Measurements from ENCODE around the gene DMTF1. TPM values are rescaled to one million over a fixed set of nuclear protein-coding genes. Genes with fewer than 3 reads are reported as not detected.
A peak's percentile ranks its signal among the peaks of the same experiment; 100 is the strongest.

DMTF1 gene
- total and polyA plus RNA-seq, 2 of the 8 experiments (the other 6 are each of a cell fraction or from before 2014, with no cell fraction given), result 86.0 to 115 TPM

DNA sequence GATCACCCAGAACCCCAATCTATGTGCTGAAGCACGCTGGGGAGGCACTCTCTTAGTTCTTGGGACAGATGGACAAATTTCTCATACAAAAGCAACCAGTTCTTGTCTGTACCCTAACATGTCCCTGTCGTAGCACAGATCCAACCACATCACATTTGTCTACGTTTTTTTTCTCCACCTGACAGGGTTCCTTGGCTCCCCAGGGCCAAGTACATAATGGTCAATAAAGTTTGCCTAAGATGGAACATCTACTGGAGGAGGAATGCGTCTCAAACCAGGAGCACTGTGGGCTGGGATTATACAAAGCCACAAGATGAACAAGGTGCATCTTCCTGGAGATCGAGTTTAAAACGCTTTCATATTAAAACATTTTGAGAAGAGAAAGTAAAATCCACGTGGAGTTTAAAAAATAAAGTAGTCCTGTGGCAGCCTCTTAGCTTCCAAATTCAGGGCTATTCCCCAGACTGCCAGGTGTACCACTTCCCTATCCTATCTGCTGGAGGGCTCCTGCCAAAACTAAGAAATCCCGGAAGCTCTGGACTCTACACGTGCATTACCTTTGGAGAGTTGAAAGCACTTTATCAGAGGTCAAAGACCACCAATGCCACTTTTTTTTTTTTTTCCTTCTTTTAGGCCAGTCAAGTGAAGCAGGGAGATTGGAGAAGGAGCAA lies 65.9 kb downstream of the DMTF1 start:
- H4K91ac ChIP-seq (replicated peaks; ENCODE audit: insufficient read length, low read length), result no peak overlapping the region
- H3K56ac ChIP-seq (replicated peaks; ENCODE audit: insufficient read length, low read depth, low read length), result no peak overlapping the region
- H2BK120ac ChIP-seq (replicated peaks; ENCODE audit: low read depth, low read length), result no peak overlapping the region
- no peak overlapping the region for H3K18ac ChIP-seq (ENCODE audit: extremely low read depth, low read length)
- H4K5ac ChIP-seq (ENCODE audit: insufficient read length, low read depth, low read length), result no peak overlapping the region
- no peak overlapping the region for H3K23ac ChIP-seq (ENCODE audit: insufficient read length)
- H2BK12ac ChIP-seq (ENCODE audit: low read depth, low read length), result no peak overlapping the region
- no peak for FAIRE-seq
- DNase-seq (ENCODE audit: low read depth in 1 of 2, low spot score in 2 of 2), result no peak
- peaks cover 5% of the 10 kb centered on the region; the same call in 1 of the 2 replicates for H3K79me1 ChIP-seq (ENCODE audit: low read depth, low read length)
- no peaks in the 10 kb centered on the region for H3K9me3 ChIP-seq (ENCODE audit: insufficient read depth in 2 of 2, low read depth in 1 of 2, low read length in 1 of 2)
- POLR2A ChIA-PET (ENCODE audit: partially characterized antibody), result interaction anchor here (0.8 to 5.5 kb wide), 6 partner anchors 10 to 65 kb away, joined by 3 to 40 read pairs (median 14); partner anchors contain the start of gene DMTF1
- WGBS, 2 experiments (ENCODE audit: extremely low coverage in 1 of 2, insufficient coverage in 1 of 2, insufficient read length in 1 of 2, insufficient replicate concordance in 2 of 2, low coverage in 1 of 2, low lambda C conversion rate in 2 of 2, missing lambda C conversion rate in 1 of 2), result 89% methylated on average over 9 of the region's 9 CpGs; no CpG with 5 or more reads in 1 of the 2 experiments
- H3K23me2 ChIP-seq (ENCODE audit: low read depth, low read length), result peaks cover 14% of the 10 kb centered on the region; the same call in 1 of the 2 replicates
- H3K4me1 ChIP-seq (replicated peaks in 1 of 4; ENCODE audit: control insufficient read depth in 3 of 4, insufficient read depth in 4 of 4, low read length in 3 of 4), result peaks cover 0 to 10% (median under 1%) of the 10 kb centered on the region in 4 experiments; a peak in 4 of 7 replicates
- no peak overlapping the region for H3K27ac ChIP-seq (ENCODE audit: low read depth, low read length)
- H3K36me3 ChIP-seq (ENCODE audit: control insufficient read depth in 2 of 4, insufficient read depth in 4 of 4, low read length in 3 of 4), result peaks cover 0 to 6% (median 3%) of the 10 kb centered on the region in 4 experiments; a peak in 2 of 8 replicates
- no peak overlapping the region for H3K9ac ChIP-seq (replicated peaks in 1 of 4; ENCODE audit: extremely low read depth in 1 of 4, low read depth in 3 of 4, low read length in 3 of 4)
- CTCF ChIA-PET (ENCODE audit: partially characterized antibody), result interaction anchor here (1.1 to 2.3 kb wide), 2 partner anchors 16 to 20 kb away, joined by 3 to 7 read pairs; no protein-coding TSS in a partner anchor
- peak overlapping the region; percentile 80 to 98 (median 92); a peak in 5 of 8 replicates for H3K4me3 ChIP-seq (ENCODE audit: extremely low read depth in 1 of 4, insufficient read depth in 2 of 4, low read depth in 3 of 4, low read length in 4 of 4)
- no peak overlapping the region for H3K4ac ChIP-seq (replicated peaks; ENCODE audit: insufficient read length, low read depth, low read length)
- peaks cover 0 to 45% of the 10 kb centered on the region in 2 experiments; a peak in 3 of 4 replicates for H3K79me2 ChIP-seq (ENCODE audit: control insufficient read depth in 1 of 2, insufficient read depth in 2 of 2, low read length in 2 of 2)
- H3K27me3 ChIP-seq (replicated peaks in 1 of 4; ENCODE audit: control insufficient read depth in 3 of 4, extremely low read depth in 1 of 4, insufficient read depth in 3 of 4, low read length in 3 of 4), result peaks cover 0 to 18% (median 15%) of the 10 kb centered on the region in 4 experiments; a peak in 5 of 7 replicates
- no peak overlapping the region for H2BK5ac ChIP-seq (ENCODE audit: low read depth, low read length)
- H4K8ac ChIP-seq (ENCODE audit: extremely low read depth, insufficient read depth, low read length), result no peak overlapping the region
- no peak overlapping the region for H2AFZ ChIP-seq (ENCODE audit: low read length)
- no peak overlapping the region for H2BK15ac ChIP-seq (ENCODE audit: low read length)
- H2AK5ac ChIP-seq (ENCODE audit: low read depth, low read length), result no peak overlapping the region
- no peak overlapping the region for H2BK20ac ChIP-seq (ENCODE audit: low read length)
- H3K14ac ChIP-seq (ENCODE audit: insufficient read length), result no peak overlapping the region
- peak overlapping the region; percentile 59 to 81; a peak in 2 of 4 replicates for H3K4me2 ChIP-seq (ENCODE audit: insufficient read depth in 1 of 2, low read depth in 2 of 2, low read length in 2 of 2)
- H4K20me1 ChIP-seq (replicated peaks in 1 of 2; ENCODE audit: control insufficient read depth in 1 of 2, insufficient read depth in 2 of 2, low read length in 2 of 2), result peaks cover 1 to 3% of the 10 kb centered on the region in 2 experiments
- TF ChIP-seq NANOG (IDR thresholded peaks at IDR 0.05; ENCODE audit: insufficient read depth, low read depth, low read length, poor library complexity, severe bottlenecking) (no peak), HDAC2 (IDR thresholded peaks at IDR 0.05; ENCODE audit: borderline replicate concordance in 1 of 2, low read depth in 2 of 2, low read length in 2 of 2) (no peak), NRF1 (IDR thresholded peaks at IDR 0.05; ENCODE audit: low read depth, low read length) (no peak), EP300 (IDR thresholded peaks at IDR 0.05; ENCODE audit: borderline replicate concordance in 1 of 2, low read depth in 2 of 2, low read length in 2 of 2) (no peak), ATF3 (IDR thresholded peaks at IDR 0.05; ENCODE audit: insufficient read depth, low read depth, low read length) (no peak), ZNF274 (IDR thresholded peaks at IDR 0.05; ENCODE audit: borderline replicate concordance, extremely low read depth, low read length) (no peak), TBP (IDR thresholded peaks at IDR 0.05; ENCODE audit: low read depth, low read length) (no peak), MAX (IDR thresholded peaks at IDR 0.05) (no peak), RXRA (IDR thresholded peaks at IDR 0.05; ENCODE audit: insufficient read depth, low read depth, low read length) (no peak), BRCA1 (IDR thresholded peaks at IDR 0.05; ENCODE audit: low read depth, low read length) (no peak)
